Vagina (tissue), 2 donors: ENCODE data around the gene PDE4C.

ENCODE experiments used
- CTCF ChIP-seq, 3 experiments: fragments of 450-650 bp in 2 of 3; fragments of 200-600 bp in 1 of 3; sonication (generic) in 1 of 3; IDR thresholded peaks; one replicate each; pipeline ENCODE4 v1.5.1; 2017 to 2019; ENCODE audit warnings: antibody characterized with exemption in 3 of 3, mild to moderate bottlenecking in 2 of 3, moderate library complexity in 2 of 3
- POLR2A ChIP-seq, 2 donors: fragments of 450-650 bp; IDR thresholded peaks; one replicate each; pipeline ENCODE4 v1.6.1; 2017; ENCODE audit warnings: antibody characterized with exemption in 2 of 2, mild to moderate bottlenecking in 2 of 2, moderate library complexity in 2 of 2

GRCh38 chr19:18226956-18227780 lies 930 bp upstream of the PDE4C start:
- TF ChIP-seq POLR2A (IDR thresholded peaks at IDR 0.05) (no peak), CTCF (IDR thresholded peaks at IDR 0.05) (no peak)
